T-helper 2 cell (primary cell): ENCODE data around the gene SCUBE1.
"Not testable (repeated sequence)": the region's sequence is repeated elsewhere in the genome, so short reads cannot be mapped to it uniquely, and the experiment has no call there.

Experiments
- DNase-seq, 5 experiments: peaks; one replicate each; pipeline versions ENCODE4 v3.0.0 to v3.0.0-alpha.2; 2012 to 2022

Gene SCUBE1

GRCh38 chr22:43356881-43357280 is 13.7 kb upstream of the SCUBE1 start:
- DNase-seq, result no peak

- not testable (repeated sequence) for DNase-seq
These were observed 12.5 kb upstream of the SCUBE1 start for GRCh38 chr22:43355688-43356087.

GRCh38 chr22:43351966-43352345 is 8.8 kb upstream of the SCUBE1 start:
- DNase-seq, result no peak

- no peak for DNase-seq
These were observed 6.5 kb upstream of the SCUBE1 start for GRCh38 chr22:43349636-43350035.

- peak; percentile 20 to 60 (median 46) for DNase-seq
These were observed 3.4 kb upstream of the SCUBE1 start for GRCh38 chr22:43346521-43346929.

GRCh38 chr22:43345761-43346301 is 2.7 kb upstream of the SCUBE1 start:
- peak in 1 of 5 experiments; percentile 79 for DNase-seq

GRCh38 chr22:43345356-43345755 is 2.2 kb upstream of the SCUBE1 start:
- no peak for DNase-seq

- DNase-seq, result no peak
These were observed 1.3 kb upstream of the SCUBE1 start for GRCh38 chr22:43344520-43344787.

- no peak for DNase-seq
These were observed 723 bp upstream of the SCUBE1 start for GRCh38 chr22:43343670-43344519.

- no peak for DNase-seq
These were observed 568 bp downstream of the SCUBE1 start for GRCh38 chr22:43342347-43343261.

GRCh38 chr22:43341565-43341964 is 1.6 kb downstream of the SCUBE1 start:
- DNase-seq, result no peak

- no peak for DNase-seq
These were observed 4.3 kb downstream of the SCUBE1 start for GRCh38 chr22:43338766-43339345.

- DNase-seq, result no peak
These were observed 5.2 kb downstream of the SCUBE1 start for GRCh38 chr22:43337946-43338345.

- no peak for DNase-seq
These were observed 5.8 kb downstream of the SCUBE1 start for GRCh38 chr22:43337385-43337784.

- DNase-seq, result no peak
These were observed 8.8 kb downstream of the SCUBE1 start for GRCh38 chr22:43334378-43334777.

- no peak for DNase-seq
These were observed 9.2 kb downstream of the SCUBE1 start for GRCh38 chr22:43333978-43334377.

- no peak for DNase-seq
These were observed 10.0 kb downstream of the SCUBE1 start for GRCh38 chr22:43333156-43333555.

GRCh38 chr22:43331698-43332097 is 11.5 kb downstream of the SCUBE1 start:
- DNase-seq, result no peak

- DNase-seq, result no peak
These were observed 12.1 kb downstream of the SCUBE1 start for GRCh38 chr22:43331069-43331451.

- DNase-seq, result no peak
These were observed 12.7 kb downstream of the SCUBE1 start for GRCh38 chr22:43330178-43331068.

GRCh38 chr22:43329061-43329460 is 14.1 kb downstream of the SCUBE1 start:
- no peak for DNase-seq

GRCh38 chr22:43327157-43327438 is 16.1 kb downstream of the SCUBE1 start:
- no peak for DNase-seq
